ENCODE results near the gene PAK1IP1. TPM values are rescaled to one million over a fixed set of nuclear protein-coding genes. Genes with fewer than 3 reads are reported as not detected.

The PAK1IP1 gene
- polyA plus RNA-seq, 1 donor from 2014 or later, result 30.4 TPM

DNA sequence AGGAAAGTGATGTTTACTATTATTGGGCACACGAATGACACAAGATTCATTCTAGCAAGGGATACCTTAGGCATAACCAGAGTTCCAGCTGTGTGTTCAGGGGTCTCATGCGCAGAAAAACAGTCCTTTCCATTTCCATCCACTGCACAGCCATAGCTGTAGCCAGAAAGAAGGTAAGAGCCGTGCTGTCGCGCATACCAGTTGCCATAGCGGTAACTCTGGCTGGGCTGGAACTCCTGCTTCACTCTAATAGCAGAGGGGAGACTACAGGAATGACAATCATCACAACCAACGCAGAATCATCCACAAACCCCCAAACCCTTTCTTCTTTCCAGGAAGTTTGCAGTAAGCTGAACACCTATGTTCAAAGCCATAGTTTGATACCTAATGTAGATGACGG, 7.9 kb upstream of the PAK1IP1 start:
- H3K4me2 ChIP-seq (ENCODE audit: low read length), result no peak overlapping the region
- H3K79me2 ChIP-seq (replicated peaks; ENCODE audit: insufficient read depth, low read length), result no peaks in the 10 kb centered on the region
- TF ChIP-seq EP300 (conservative IDR thresholded peaks at IDR 0.05; ENCODE audit: poor library complexity, severe bottlenecking), result no peak
- no peak for TF ChIP-seq POLR2AphosphoS5 (IDR thresholded peaks at IDR 0.05)
- no peak for TF ChIP-seq SMC3 (conservative IDR thresholded peaks at IDR 0.05; ENCODE audit: poor library complexity)
- TF ChIP-seq EZH2 (IDR thresholded peaks at IDR 0.05; ENCODE audit: borderline replicate concordance, insufficient read depth, low read length, poor library complexity, severe bottlenecking), result no peak
- TF ChIP-seq TAF1 (IDR thresholded peaks at IDR 0.05; ENCODE audit: low read depth), result no peak
- TF ChIP-seq CTCF (IDR thresholded peaks at IDR 0.05; ENCODE audit: poor library complexity, severe bottlenecking), result no peak
- no peak for TF ChIP-seq RAD21 (conservative IDR thresholded peaks at IDR 0.05)
- TF ChIP-seq, protein P1, sequence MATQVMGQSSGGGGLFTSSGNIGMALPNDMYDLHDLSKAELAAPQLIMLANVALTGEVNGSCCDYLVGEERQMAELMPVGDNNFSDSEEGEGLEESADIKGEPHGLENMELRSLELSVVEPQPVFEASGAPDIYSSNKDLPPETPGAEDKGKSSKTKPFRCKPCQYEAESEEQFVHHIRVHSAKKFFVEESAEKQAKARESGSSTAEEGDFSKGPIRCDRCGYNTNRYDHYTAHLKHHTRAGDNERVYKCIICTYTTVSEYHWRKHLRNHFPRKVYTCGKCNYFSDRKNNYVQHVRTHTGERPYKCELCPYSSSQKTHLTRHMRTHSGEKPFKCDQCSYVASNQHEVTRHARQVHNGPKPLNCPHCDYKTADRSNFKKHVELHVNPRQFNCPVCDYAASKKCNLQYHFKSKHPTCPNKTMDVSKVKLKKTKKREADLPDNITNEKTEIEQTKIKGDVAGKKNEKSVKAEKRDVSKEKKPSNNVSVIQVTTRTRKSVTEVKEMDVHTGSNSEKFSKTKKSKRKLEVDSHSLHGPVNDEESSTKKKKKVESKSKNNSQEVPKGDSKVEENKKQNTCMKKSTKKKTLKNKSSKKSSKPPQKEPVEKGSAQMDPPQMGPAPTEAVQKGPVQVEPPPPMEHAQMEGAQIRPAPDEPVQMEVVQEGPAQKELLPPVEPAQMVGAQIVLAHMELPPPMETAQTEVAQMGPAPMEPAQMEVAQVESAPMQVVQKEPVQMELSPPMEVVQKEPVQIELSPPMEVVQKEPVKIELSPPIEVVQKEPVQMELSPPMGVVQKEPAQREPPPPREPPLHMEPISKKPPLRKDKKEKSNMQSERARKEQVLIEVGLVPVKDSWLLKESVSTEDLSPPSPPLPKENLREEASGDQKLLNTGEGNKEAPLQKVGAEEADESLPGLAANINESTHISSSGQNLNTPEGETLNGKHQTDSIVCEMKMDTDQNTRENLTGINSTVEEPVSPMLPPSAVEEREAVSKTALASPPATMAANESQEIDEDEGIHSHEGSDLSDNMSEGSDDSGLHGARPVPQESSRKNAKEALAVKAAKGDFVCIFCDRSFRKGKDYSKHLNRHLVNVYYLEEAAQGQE (IDR thresholded peaks at IDR 0.05; ENCODE audit: borderline replicate concordance), result no peak
- TF ChIP-seq MXI1 (conservative IDR thresholded peaks at IDR 0.05; ENCODE audit: poor library complexity, severe bottlenecking), result no peak
- no peaks in the 10 kb centered on the region for H4K20me1 ChIP-seq (ENCODE audit: insufficient read depth)
- H3F3A ChIP-seq (ENCODE audit: insufficient read depth, low read length, poor library complexity, severe bottlenecking), result no peaks in the 10 kb centered on the region
- no peaks in the 10 kb centered on the region for H3K9me3 ChIP-seq (ENCODE audit: low read length)
- no peak overlapping the region for H2AFZ ChIP-seq (ENCODE audit: low read depth, low read length)
- no peaks in the 10 kb centered on the region for H3K9me2 ChIP-seq (ENCODE audit: insufficient read depth, low read length)
- H3K36me3 ChIP-seq (ENCODE audit: insufficient read depth, low read length), result no peaks in the 10 kb centered on the region
- H3K9ac ChIP-seq (ENCODE audit: low read length), result no peak overlapping the region
- no peak overlapping the region for H3K4me3 ChIP-seq (ENCODE audit: low read length)
- H3K27ac ChIP-seq (ENCODE audit: low read length), result no peak overlapping the region
- no peaks in the 10 kb centered on the region for H3K27me3 ChIP-seq (ENCODE audit: insufficient read depth, low read depth, low read length)

DNA sequence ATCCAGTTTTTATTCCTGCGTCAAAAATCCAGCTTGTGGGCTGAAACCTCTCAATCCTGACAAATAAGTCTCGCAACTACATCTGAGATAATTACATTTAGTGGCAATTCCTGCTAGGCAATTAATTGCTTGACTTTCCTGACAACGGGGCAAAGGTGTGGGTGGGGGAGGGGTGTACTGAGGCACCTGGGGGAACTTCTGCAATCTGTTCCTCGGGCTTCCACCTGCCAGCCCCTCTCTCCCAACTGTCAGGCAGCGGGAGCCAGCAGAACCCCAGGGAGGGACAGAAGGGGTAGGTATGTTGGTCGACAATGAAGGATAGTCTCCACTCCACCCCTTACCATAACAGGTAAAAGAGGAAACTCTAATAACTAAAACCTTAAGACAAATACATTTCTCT, 7.2 kb upstream of the PAK1IP1 start:
- H3K9ac ChIP-seq (ENCODE audit: low read length), result no peak overlapping the region
- TF ChIP-seq SMC3 (conservative IDR thresholded peaks at IDR 0.05; ENCODE audit: poor library complexity) (no peak), CTCF (IDR thresholded peaks at IDR 0.05; ENCODE audit: poor library complexity, severe bottlenecking) (no peak), RAD21 (conservative IDR thresholded peaks at IDR 0.05) (no peak), POLR2AphosphoS5 (IDR thresholded peaks at IDR 0.05) (no peak), EZH2 (IDR thresholded peaks at IDR 0.05; ENCODE audit: borderline replicate concordance, insufficient read depth, low read length, poor library complexity, severe bottlenecking) (no peak), TAF1 (IDR thresholded peaks at IDR 0.05; ENCODE audit: low read depth) (no peak), MXI1 (conservative IDR thresholded peaks at IDR 0.05; ENCODE audit: poor library complexity, severe bottlenecking) (no peak), EP300 (conservative IDR thresholded peaks at IDR 0.05; ENCODE audit: poor library complexity, severe bottlenecking) (no peak)
- TF ChIP-seq, protein P1 (IDR thresholded peaks at IDR 0.05; ENCODE audit: borderline replicate concordance), result no peak

More for the DNA sequence above, 7.2 kb upstream of the PAK1IP1 start:
- Histone ChIP-seq H4K20me1 (ENCODE audit: insufficient read depth) (no peaks in the 10 kb centered on the region), H3K36me3 (ENCODE audit: insufficient read depth, low read length) (no peaks in the 10 kb centered on the region), H3K9me2 (ENCODE audit: insufficient read depth, low read length) (no peaks in the 10 kb centered on the region), H3K4me2 (ENCODE audit: low read length) (no peak overlapping the region), H3K4me3 (ENCODE audit: low read length) (no peak overlapping the region), H3F3A (ENCODE audit: insufficient read depth, low read length, poor library complexity, severe bottlenecking) (no peaks in the 10 kb centered on the region), H3K27me3 (ENCODE audit: insufficient read depth, low read depth, low read length) (no peaks in the 10 kb centered on the region), H2AFZ (ENCODE audit: low read depth, low read length) (no peak overlapping the region), H3K9me3 (ENCODE audit: low read length) (no peaks in the 10 kb centered on the region), H3K27ac (ENCODE audit: low read length) (no peak overlapping the region), H3K79me2 (replicated peaks; ENCODE audit: insufficient read depth, low read length) (no peaks in the 10 kb centered on the region)

All from neural cell (in vitro differentiated cells).